Keratinocyte (primary cell): ENCODE data around the gene IFNE.

Source experiments
- CTCF ChIP-seq, 3 experiments: IDR thresholded peaks in 1 of 3; conservative IDR thresholded peaks in 1 of 3; optimal IDR thresholded peaks in 1 of 3; 2 replicates in 2 of 3; 3 replicates in 1 of 3; pipeline versions ENCODE3 to v1.5.1; 2011; ENCODE audit warnings: low read length in 3 of 3, mild to moderate bottlenecking in 3 of 3, moderate library complexity in 2 of 3, control low read depth in 1 of 3, inconsistent platforms in 1 of 3; ENCODE audit not compliant: insufficient read depth in 2 of 3; ENCODE audit errors: extremely low read depth in 1 of 3
- EZH2 ChIP-seq: IDR thresholded peaks from one replicate; pipeline ENCODE4 v1.6.1; 2012; ENCODE audit warnings: inconsistent platforms, mild to moderate bottlenecking, low read length, moderate library complexity

- TF ChIP-seq CTCF (optimal IDR thresholded peaks at IDR 0.05 in 1 of 3, IDR thresholded peaks at IDR 0.05 in 1 of 3, conservative IDR thresholded peaks at IDR 0.05 in 1 of 3; ENCODE audit: extremely low read depth in 1 of 3, insufficient read depth in 2 of 3, low read length in 3 of 3), result no peak
- TF ChIP-seq EZH2, result no peak
These were observed 38.1 kb downstream of the IFNE start for GRCh38 chr9:21443849-21444625.
